Measurements from ENCODE around the gene FNDC1. TPM values are rescaled to one million over a fixed set of nuclear protein-coding genes. Genes with fewer than 3 reads are reported as not detected.

The FNDC1 gene
- total and polyA plus RNA-seq, 4 donors: 0.06 to 8.6 (median 0.31) TPM

DNA sequence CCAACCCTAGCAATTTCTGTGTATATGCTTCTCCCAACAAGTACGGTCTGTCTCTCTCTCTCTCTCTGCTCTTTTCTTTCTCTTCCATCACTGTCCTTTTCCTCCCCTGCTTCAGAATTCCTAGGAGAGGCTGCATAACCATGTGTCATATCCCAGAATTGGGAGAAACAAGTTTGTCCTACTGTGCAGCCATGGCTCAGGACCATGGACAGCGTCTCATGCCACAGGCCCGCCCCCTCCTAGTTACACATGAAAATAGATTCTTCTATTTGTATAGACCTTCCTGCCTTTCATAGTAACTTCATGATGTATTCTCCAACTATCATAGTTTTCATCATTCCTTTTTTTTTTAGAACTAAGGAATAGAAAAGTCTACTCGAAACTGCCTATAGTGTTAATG is 98.0 kb downstream of the FNDC1 start:
- Histone ChIP-seq H3K9me3 (ENCODE audit: control insufficient read depth in 4 of 4, insufficient read depth in 3 of 4, low read length in 3 of 4) (peaks cover 0 to 2% (median 0%) of the 10 kb centered on the region in 4 donors), H3K4me1 (ENCODE audit: control insufficient read depth in 5 of 5, insufficient read depth in 5 of 5, low read length in 5 of 5) (no peaks in the 10 kb centered on the region), H3K4me3 (no peak overlapping the region), H3K9ac (ENCODE audit: insufficient read depth in 1 of 2, low read length in 2 of 2) (no peak overlapping the region), H3K36me3 (ENCODE audit: control insufficient read depth in 4 of 4, insufficient read depth in 4 of 4, low read length in 4 of 4) (no peaks in the 10 kb centered on the region), H3K27me3 (ENCODE audit: control insufficient read depth in 3 of 3, insufficient read depth in 3 of 3, low read length in 2 of 3) (no peaks in the 10 kb centered on the region), H3K27ac (ENCODE audit: low read depth in 1 of 2, low read length in 1 of 2) (no peak overlapping the region)
- DNase-seq (peak; percentile 48 to 67 (median 54)), ATAC-seq (ENCODE audit: insufficient read depth, low FRiP score) (no peak)
- no peak for TF ChIP-seq CTCF (IDR thresholded peaks at IDR 0.05; ENCODE audit: control extremely low read depth, extremely low read depth)
- 51 to 55% methylated on average over 4 of the region's 4 CpGs for WGBS, 2 donors

DNA sequence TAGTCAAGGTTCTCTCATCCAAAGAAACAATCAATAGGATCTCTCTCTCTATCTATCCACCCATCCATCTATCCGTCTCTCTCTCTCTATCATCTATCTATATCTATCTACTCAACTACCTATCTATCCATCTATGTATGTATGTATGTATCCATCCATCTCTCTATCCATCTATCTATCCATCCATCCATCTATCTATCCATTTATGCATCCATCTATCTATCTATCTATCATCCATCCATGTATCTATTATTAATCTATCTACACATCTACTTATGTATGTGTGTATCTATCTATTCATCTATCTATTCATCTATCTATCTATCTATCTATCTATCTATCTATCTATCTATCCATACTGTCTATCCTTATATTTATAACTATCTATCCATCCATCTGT is 99.3 kb downstream of the FNDC1 start:
- Histone ChIP-seq H3K4me1 (ENCODE audit: control insufficient read depth in 5 of 5, insufficient read depth in 5 of 5, low read length in 5 of 5) (no peaks in the 10 kb centered on the region), H3K36me3 (ENCODE audit: control insufficient read depth in 4 of 4, insufficient read depth in 4 of 4, low read length in 4 of 4) (no peaks in the 10 kb centered on the region), H3K27me3 (ENCODE audit: control insufficient read depth in 3 of 3, insufficient read depth in 3 of 3, low read length in 2 of 3) (no peaks in the 10 kb centered on the region), H3K4me3 (no peak overlapping the region), H3K9me3 (ENCODE audit: control insufficient read depth in 4 of 4, insufficient read depth in 3 of 4, low read length in 3 of 4) (peaks cover 0 to 2% (median 0%) of the 10 kb centered on the region in 4 donors), H3K27ac (ENCODE audit: low read depth in 1 of 2, low read length in 1 of 2) (no peak overlapping the region), H3K9ac (ENCODE audit: insufficient read depth in 1 of 2, low read length in 2 of 2) (no peak overlapping the region)
- no peak for TF ChIP-seq CTCF (IDR thresholded peaks at IDR 0.05; ENCODE audit: control extremely low read depth, extremely low read depth)
- 90 to 92% methylated on average over 1 of the region's 1 CpG for WGBS, 2 donors
- ATAC-seq (ENCODE audit: insufficient read depth, low FRiP score): no peak
- no peak for DNase-seq

GRCh38 chr6:159271257-159271656 is 102.1 kb downstream of the FNDC1 start:
- Histone ChIP-seq H3K27ac (ENCODE audit: low read depth in 1 of 2, low read length in 1 of 2) (no peak overlapping the region), H3K9ac (ENCODE audit: insufficient read depth in 1 of 2, low read length in 2 of 2) (no peak overlapping the region), H3K27me3 (ENCODE audit: control insufficient read depth in 3 of 3, insufficient read depth in 3 of 3, low read length in 2 of 3) (peaks cover 0 to 2% (median 0%) of the 10 kb centered on the region in 3 donors), H3K4me3 (no peak overlapping the region), H3K4me1 (ENCODE audit: control insufficient read depth in 5 of 5, insufficient read depth in 5 of 5, low read length in 5 of 5) (no peaks in the 10 kb centered on the region), H3K9me3 (ENCODE audit: control insufficient read depth in 4 of 4, insufficient read depth in 3 of 4, low read length in 3 of 4) (peaks cover 0 to 2% (median 0%) of the 10 kb centered on the region in 4 donors), H3K36me3 (ENCODE audit: control insufficient read depth in 4 of 4, insufficient read depth in 4 of 4, low read length in 4 of 4) (no peaks in the 10 kb centered on the region)
- ATAC-seq (ENCODE audit: insufficient read depth, low FRiP score): no peak
- 82 to 89% methylated on average over 10 of the region's 10 CpGs for WGBS, 2 donors
- no peak for TF ChIP-seq CTCF (IDR thresholded peaks at IDR 0.05; ENCODE audit: control extremely low read depth, extremely low read depth)
- DNase-seq: no peak

DNA sequence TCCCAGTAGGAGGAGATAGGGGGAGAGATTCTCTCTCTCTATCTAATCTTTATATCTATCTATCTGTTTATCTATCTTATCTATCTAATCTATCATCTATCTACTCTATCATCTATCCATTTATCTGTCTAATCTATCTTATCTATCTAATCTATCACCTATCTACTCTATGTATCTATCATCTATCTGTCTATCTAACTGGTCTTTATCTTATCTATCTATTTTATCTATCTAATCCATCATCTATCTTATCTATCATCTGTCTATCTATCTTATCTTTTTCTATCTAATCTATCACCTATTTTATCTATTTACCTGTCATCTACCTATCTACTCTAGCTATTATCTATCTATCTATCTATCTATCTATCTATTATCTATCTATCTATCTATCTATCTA is 109.4 kb downstream of the FNDC1 start:
- no peak overlapping the region for H3K27ac ChIP-seq (ENCODE audit: low read depth in 1 of 2, low read length in 1 of 2)
- no peak for ATAC-seq (ENCODE audit: insufficient read depth, low FRiP score)

More for the DNA sequence above, 109.4 kb downstream of the FNDC1 start:
- DNase-seq: no peak
- Histone ChIP-seq H3K27me3 (ENCODE audit: control insufficient read depth in 3 of 3, insufficient read depth in 3 of 3, low read length in 2 of 3) (peaks cover 0 to 2% (median 0%) of the 10 kb centered on the region in 3 donors), H3K9ac (ENCODE audit: insufficient read depth in 1 of 2, low read length in 2 of 2) (no peak overlapping the region), H3K4me1 (ENCODE audit: control insufficient read depth in 5 of 5, insufficient read depth in 5 of 5, low read length in 5 of 5) (no peaks in the 10 kb centered on the region), H3K36me3 (ENCODE audit: control insufficient read depth in 4 of 4, insufficient read depth in 4 of 4, low read length in 4 of 4) (no peaks in the 10 kb centered on the region), H3K4me3 (no peak overlapping the region), H3K9me3 (ENCODE audit: control insufficient read depth in 4 of 4, insufficient read depth in 3 of 4, low read length in 3 of 4) (peaks cover 0 to 2% (median 0%) of the 10 kb centered on the region in 4 donors)
- TF ChIP-seq CTCF (IDR thresholded peaks at IDR 0.05; ENCODE audit: control extremely low read depth, extremely low read depth): no peak

Measured in lung (tissue), 12 donors.